Activated CD4-positive, CD25-positive, alpha-beta regulatory T cell treated with anti-CD3 and anti-CD28 coated beads, Interleukin-2, amount 50 U/mL, for 16 hours (primary cell): ENCODE results near the gene TJAP1.
"Not testable (repeated sequence)": the region's sequence is repeated elsewhere in the genome, so short reads cannot be mapped to it uniquely, and the experiment has no call there.

Experiments used
- DNase-seq: peaks from one replicate; pipeline ENCODE4 v3.0.0-alpha.2; 2020; ENCODE audit warnings: low read depth, low spot score

TJAP1 gene

GRCh38 chr6:43481591-43482236, 4.3 kb downstream of the TJAP1 start:
- DNase-seq = no peak

GRCh38 chr6:43488667-43489276, 11.4 kb downstream of the TJAP1 start:
- DNase-seq = no peak

GRCh38 chr6:43489277-43490072, 12.1 kb downstream of the TJAP1 start:
- no peak for DNase-seq

GRCh38 chr6:43490523-43490939, 13.2 kb downstream of the TJAP1 start:
- no peak for DNase-seq

- no peak for DNase-seq
Observed at GRCh38 chr6:43491750-43492661, 14.6 kb downstream of the TJAP1 start.

- DNase-seq = no peak
Observed at GRCh38 chr6:43492673-43493072, 15.3 kb downstream of the TJAP1 start.

- DNase-seq = no peak
Observed at GRCh38 chr6:43493230-43493629, 15.9 kb downstream of the TJAP1 start.

- DNase-seq = no peak
Observed at GRCh38 chr6:43493833-43494232, 16.5 kb downstream of the TJAP1 start.

- no peak for DNase-seq
Observed at GRCh38 chr6:43494321-43494720, 17.0 kb downstream of the TJAP1 start.

- DNase-seq = no peak
Observed at GRCh38 chr6:43494766-43495165, 17.4 kb downstream of the TJAP1 start.

GRCh38 chr6:43495409-43495941, 18.1 kb downstream of the TJAP1 start:
- DNase-seq = no peak

GRCh38 chr6:43496370-43497128, 19.2 kb downstream of the TJAP1 start:
- DNase-seq = no peak

GRCh38 chr6:43497129-43497396, 19.7 kb downstream of the TJAP1 start:
- DNase-seq = no peak

GRCh38 chr6:43497689-43498088, 20.3 kb downstream of the TJAP1 start:
- DNase-seq = no peak

GRCh38 chr6:43498291-43498690, 20.9 kb downstream of the TJAP1 start:
- DNase-seq = not testable (repeated sequence)

- no peak for DNase-seq
Observed at GRCh38 chr6:43499028-43499815, 21.9 kb downstream of the TJAP1 start.

GRCh38 chr6:43500921-43501320, 23.6 kb downstream of the TJAP1 start:
- no peak for DNase-seq

- no peak for DNase-seq
Observed at GRCh38 chr6:43502666-43503065, 25.3 kb downstream of the TJAP1 start.

GRCh38 chr6:43503443-43503842, 26.1 kb downstream of the TJAP1 start:
- no peak for DNase-seq
